GM12878 (cell line): Measurements from ENCODE around the gene PANK1. TPM values are rescaled to one million over a fixed set of nuclear protein-coding genes. Genes with fewer than 3 reads are reported as not detected.

Source experiments
- ATAC-seq: fragments of 200-7000 bp; cut with Tn5 transposase; 3 replicates; pipeline ENCODE4 v1.9.1; 2020; ENCODE audit warnings: mild to moderate bottlenecking, moderate library complexity
- BruUV-seq: library from RNA; stranded (reverse); fragments of 400-500 nt; replicated peaks from 2 replicates; lab custom pipeline; 2021; lab: Mats Ljungman, UMichigan
- CTCF ChIA-PET: fragments of 300-600 bp; sonication (Branson Sonifier 250); formaldehyde crosslinking; extraction: SDS; loops from one replicate; lab custom pipeline; 2021; ENCODE audit warnings: inconsistent platforms; lab: Yijun Ruan, JAX
- POLR2A ChIA-PET: fragments of 350-600 bp; formaldehyde crosslinking; extraction: SDS; loops from one replicate; lab custom pipeline; 2021; ENCODE audit warnings: inconsistent platforms; lab: Charles Lee
- RAD21 ChIA-PET: fragments of 300-600 bp; sonication (Branson Sonifier 250); formaldehyde crosslinking; loops from one replicate; lab custom pipeline; 2023; ENCODE audit warnings: antibody characterized with exemption; ENCODE audit not compliant: unreplicated experiment; lab: Charles Lee
- SMC1A ChIA-PET: fragments of 300-600 bp; sonication (Branson Sonifier 250); formaldehyde crosslinking; loops from one replicate; lab custom pipeline; 2023; ENCODE audit not compliant: unreplicated experiment, uncharacterized antibody; lab: Charles Lee
- DNase-seq: peaks from one replicate; pipeline ENCODE4 v3.0.0-alpha.2; 2011; ENCODE audit warnings: low read depth, low spot score
- FAIRE-seq: peaks from 3 replicates; lab custom pipeline; 2011; peaks lifted over from hg19 to GRCh38; lab: Jason Lieb, UNC
- H2AFZ ChIP-seq: 2 replicates; pipeline ENCODE4 v1.6.0; 2011; ENCODE audit warnings: low read depth, low read length, control low read depth; ENCODE audit not compliant: control insufficient read depth
- H3K27ac ChIP-seq: 2 replicates; pipeline ENCODE4 v1.5.1; 2011; ENCODE audit warnings: control low read depth; ENCODE audit not compliant: control insufficient read depth, insufficient read depth
- H3K27me3 ChIP-seq, 2 experiments: replicated peaks in 1 of 2; 2 replicates each; pipeline versions ENCODE4 v1.6.0 to v1.6.1; 2011; ENCODE audit warnings: low read length in 1 of 2; ENCODE audit not compliant: control insufficient read depth in 2 of 2, insufficient read depth in 2 of 2
- H3K36me3 ChIP-seq, 2 experiments: 2 replicates each; pipeline ENCODE4 v1.5.1; 2011; ENCODE audit warnings: low read length in 1 of 2; ENCODE audit not compliant: control insufficient read depth in 2 of 2, insufficient read depth in 2 of 2
- H3K4me1 ChIP-seq: 2 replicates; pipeline ENCODE4 v1.6.1; 2011; ENCODE audit warnings: mild to moderate bottlenecking, low read length, moderate library complexity, mixed read lengths; ENCODE audit not compliant: control insufficient read depth, insufficient read depth
- H3K4me2 ChIP-seq: 2 replicates; pipeline ENCODE4 v1.6.0; 2011; ENCODE audit warnings: control low read depth; ENCODE audit not compliant: control insufficient read depth, insufficient read depth
- H3K4me3 ChIP-seq: fragments of 200-600 bp; sonication (generic); 2 replicates; pipeline ENCODE4 v1.5.1; 2016
- H3K79me2 ChIP-seq: 2 replicates; pipeline ENCODE4 v1.6.0; 2011; ENCODE audit warnings: low read length; ENCODE audit not compliant: control insufficient read depth, insufficient read depth
- H3K9ac ChIP-seq: 2 replicates; pipeline ENCODE4 v1.8.0; 2011; ENCODE audit warnings: low read length, control low read depth, mixed read lengths; ENCODE audit not compliant: control insufficient read depth, insufficient read depth
- H3K9me3 ChIP-seq: replicated peaks from 3 replicates; pipeline ENCODE4 v1.5.1; 2011; ENCODE audit warnings: mild to moderate bottlenecking, low read length; ENCODE audit not compliant: control insufficient read depth, insufficient read depth
- H4K20me1 ChIP-seq: 2 replicates; pipeline ENCODE4 v1.6.0; 2011; ENCODE audit not compliant: control insufficient read depth, insufficient read depth
- MTA2 ChIP-seq: fragments of 450-650 bp; IDR thresholded peaks from 2 replicates; pipeline ENCODE4 v1.6.1; 2016; ENCODE audit warnings: low read depth, mild to moderate bottlenecking, moderate library complexity
- PRDM15 ChIP-seq: fragments of 450-650 bp; formaldehyde crosslinking; IDR thresholded peaks from 2 replicates; pipeline ENCODE4 v1.4.0; 2020; ENCODE audit warnings: mild to moderate bottlenecking, moderate library complexity
- SPI1 ChIP-seq: IDR thresholded peaks from 2 replicates; pipeline ENCODE4 v1.6.1; 2011; ENCODE audit warnings: low read depth, mild to moderate bottlenecking, low read length, moderate library complexity, borderline replicate concordance; ENCODE audit not compliant: insufficient read depth
- WGBS: methylation state at CpG from one replicate; pipeline ENCODE4 v1.1.6; 2016; ENCODE audit warnings: low lambda C conversion rate; ENCODE audit not compliant: insufficient replicate concordance, insufficient coverage; ENCODE audit errors: missing lambda C conversion rate; 5-methylcytosine and 5-hydroxymethylcytosine counted together
- in situ Hi-C: fragments of 300-500 bp; cut with MboI; formaldehyde crosslinking; loops from 9 replicates; pipeline ENCODE4 v1.14.3; 2018; ENCODE audit warnings: mixed read lengths
- intact Hi-C: fragments of 100-400 bp; cut with micrococcal nuclease; formaldehyde crosslinking; loops from one replicate; pipeline ENCODE4 v1.14.2; 2022; ENCODE audit not compliant: unreplicated experiment
- polyA plus RNA-seq, 11 experiments: library from polyadenylated mRNA; depleted of rRNA in 4 of 11; unstranded in 6 of 11; stranded (reverse) in 5 of 11; fragments of >200 nt; fragmentation: Nextera tagmentation in 4 of 11; fragmentation: Illumina TruSeq in 1 of 11; extraction: Ambion mirVana in 4 of 11; extraction: Trizol in 1 of 11; gene quantifications; 1 replicate in 1 of 11; 2 replicates in 10 of 11; pipeline versions ENCODE4 v1.2.1 to v1.2.3, GENCODE V29; 2011 to 2016; ENCODE audit warnings: inconsistent platforms in 2 of 11, missing spikeins in 2 of 11, low read depth in 1 of 11
- total RNA-seq, 4 experiments: library from RNA; depleted of rRNA in 3 of 4; stranded (reverse); fragments of >200 nt in 3 of 4; fragmentation: Illumina TruSeq in 1 of 4; extraction: Trizol in 1 of 4; gene quantifications; 2 replicates each; pipeline versions ENCODE4 v1.2.1 to v1.2.3, GENCODE V29; 2013 to 2021

The PANK1 gene
- total and polyA plus RNA-seq, 10 of the 15 experiments (the other 5 are each of a cell fraction or from before 2014, with no cell fraction given) = 1.9 to 10.6 (median 5.8) TPM

DNA sequence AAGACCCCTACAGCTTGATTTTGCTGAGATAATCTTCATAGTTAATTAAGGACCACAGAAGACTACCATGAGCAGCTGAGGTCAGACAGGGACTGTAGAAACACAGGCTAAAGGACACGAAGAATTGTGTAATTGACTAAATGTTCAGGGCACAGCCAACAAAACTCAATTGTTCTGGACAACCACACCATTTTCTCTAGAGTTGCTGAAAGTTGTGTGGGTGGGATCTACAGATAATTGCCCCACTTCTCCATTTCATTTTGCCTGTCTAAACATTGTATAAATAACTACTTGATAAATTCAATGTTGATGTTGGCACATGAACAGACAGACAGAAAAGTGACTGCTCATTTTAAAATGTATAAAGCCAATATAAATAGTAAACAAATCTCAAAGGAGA, 70.7 kb downstream of the PANK1 start:
- DNase-seq (no peak), ATAC-seq (no peak), FAIRE-seq (no peak)
- Histone ChIP-seq H3K27me3 (no peaks in the 10 kb centered on the region), H3K79me2 (no peaks in the 10 kb centered on the region), H3K36me3 (no peaks in the 10 kb centered on the region), H3K4me3 (no peak overlapping the region), H3K4me2 (no peak overlapping the region), H4K20me1 (no peaks in the 10 kb centered on the region), H3K4me1 (no peaks in the 10 kb centered on the region), H2AFZ (no peak overlapping the region), H3K27ac (no peak overlapping the region), H3K9me3 (no peaks in the 10 kb centered on the region), H3K9ac (no peak overlapping the region)
- in situ Hi-C loops (no loop called here), intact Hi-C loops (no loop called here)
- BruUV-seq = no TSS peak
- ChIA-PET SMC1A (interaction anchor here (1.5 kb wide), 1 partner anchor 8 kb away, joined by 3 read pairs; no protein-coding TSS in a partner anchor), CTCF (interaction anchor here (1.1 to 1.2 kb wide), 2 partner anchors 10 to 12 kb away, joined by 3 to 4 read pairs; no protein-coding TSS in a partner anchor), RAD21 (interaction anchor here (0.7 to 1.6 kb wide), 2 partner anchors 127 to 640 kb away, joined by 3 read pairs; partner anchors contain the start of gene KIF20B), POLR2A (interaction anchor here (0.6 kb wide), 1 partner anchor 455 kb away, joined by 4 read pairs; no protein-coding TSS in a partner anchor)
- WGBS = 95% methylated on average over 1 of the region's 1 CpG
- peak; percentile 37; the same call in 1 of the 2 replicates for TF ChIP-seq SPI1
- peak; percentile 37; the same call in 1 of the 2 replicates for TF ChIP-seq MTA2
- TF ChIP-seq PRDM15 (CRISPR knock-in tag) = no peak
